Left lung (tissue), 10 donors: ENCODE data around the gene DTNBP1. TPM values are rescaled to one million over a fixed set of nuclear protein-coding genes. Genes with fewer than 3 reads are reported as not detected.
A peak's percentile ranks its signal among the peaks of the same experiment; 100 is the strongest.

Source experiments
- ATAC-seq: fragments of 200-7000 bp; cut with Tn5 transposase; one replicate; pipeline ENCODE4 v1.9.1; 2020; ENCODE audit warnings: moderate library complexity
- DNase-seq, 4 donors: peaks; one replicate each; pipeline ENCODE4 v3.0.0-alpha.2; 2013 to 2020
- H3K27ac ChIP-seq, 2 donors: fragments of 200-600 bp; sonication (generic) in 1 of 2; one replicate each; pipeline versions ENCODE4 v1.5.0 to v1.8.0; 2020 to 2021
- H3K27me3 ChIP-seq, 2 donors: fragments of 200-600 bp; sonication (generic) in 1 of 2; one replicate each; pipeline versions ENCODE4 v1.5.0 to v1.8.0; 2020 to 2021
- H3K36me3 ChIP-seq, 2 donors: fragments of 200-600 bp; sonication (generic) in 1 of 2; one replicate each; pipeline versions ENCODE4 v1.5.0 to v1.8.0; 2020 to 2021
- H3K4me1 ChIP-seq, 2 donors: fragments of 200-600 bp; one replicate each; pipeline ENCODE4 v1.8.0; 2021
- H3K4me3 ChIP-seq, 2 donors: fragments of 200-600 bp; sonication (generic) in 1 of 2; one replicate each; pipeline versions ENCODE4 v1.5.0 to v1.8.0; 2020 to 2021; ENCODE audit warnings: mild to moderate bottlenecking in 1 of 2
- H3K9me3 ChIP-seq, 2 donors: fragments of 200-600 bp; sonication (generic) in 1 of 2; one replicate each; pipeline versions ENCODE4 v1.5.0 to v1.8.0; 2020 to 2021
- CTCF ChIP-seq, 2 donors: fragments of 200-600 bp; sonication (generic) in 1 of 2; IDR thresholded peaks; one replicate each; pipeline versions ENCODE4 v1.5.0 to v1.8.0; 2021; ENCODE audit warnings: antibody characterized with exemption in 2 of 2
- intact Hi-C, 2 donors: fragments of 100-400 bp; cut with DNase I; formaldehyde crosslinking; loops; one replicate each; pipeline versions ENCODE4 v1.11.2 to v1.14.2; 2022
- polyA plus RNA-seq, 6 donors: library from polyadenylated mRNA; unstranded; fragments of 120-200 nt; gene quantifications; one replicate each; pipeline ENCODE4 v1.2.1, GENCODE V29; 2013; ENCODE audit not compliant: insufficient read length in 6 of 6
- total RNA-seq, 2 donors: library from RNA; stranded (reverse); fragmentation: NEBNext Ultra II Directional; extraction: Animal tissue kit (Norgen Biotek cat#: 25700); gene quantifications; one replicate each; pipeline ENCODE4 v1.2.1, GENCODE V29; 2021
- donor health status: DM: no; HTN: yes; CAD: no.
- donor health status: DM: no; HTN: no; CAD: no.

DTNBP1 gene
- total and polyA plus RNA-seq, 8 donors, result 15.3 to 18.5 (median 16.2) TPM

- TF ChIP-seq CTCF (IDR thresholded peaks at IDR 0.05), result no peak
- no peaks in the 10 kb centered on the region for H3K27me3 ChIP-seq
- H3K9me3 ChIP-seq, result no peaks in the 10 kb centered on the region
- no peak overlapping the region for H3K27ac ChIP-seq
- intact Hi-C loops, result no loop called here
- no peak overlapping the region for H3K4me3 ChIP-seq
- no peak for DNase-seq
- H3K4me1 ChIP-seq, result peaks cover 4 to 5% of the 10 kb centered on the region in 2 donors
- H3K36me3 ChIP-seq, result peaks cover 0 to 9% of the 10 kb centered on the region in 2 donors
- no peak for ATAC-seq
Observed at GRCh38 chr6:15631432-15631831, 31.4 kb downstream of the DTNBP1 start.

GRCh38 chr6:15630202-15630601, 32.6 kb downstream of the DTNBP1 start:
- no peak for TF ChIP-seq CTCF (IDR thresholded peaks at IDR 0.05)
- H3K4me1 ChIP-seq, result peaks cover 4 to 5% of the 10 kb centered on the region in 2 donors
- no peak for ATAC-seq

GRCh38 chr6:15629487-15629886, 33.3 kb downstream of the DTNBP1 start:
- H3K27me3 ChIP-seq, result no peaks in the 10 kb centered on the region
- no peak for TF ChIP-seq CTCF (IDR thresholded peaks at IDR 0.05)
- no peak overlapping the region for H3K4me3 ChIP-seq
- intact Hi-C loops, result no loop called here
- ATAC-seq (no peak), DNase-seq (no peak)
- no peaks in the 10 kb centered on the region for H3K9me3 ChIP-seq
- peaks cover 4 to 5% of the 10 kb centered on the region in 2 donors for H3K4me1 ChIP-seq
- no peaks in the 10 kb centered on the region for H3K36me3 ChIP-seq
- no peak overlapping the region for H3K27ac ChIP-seq

More at GRCh38 chr6:15630202-15630601, 32.6 kb downstream of the DTNBP1 start:
- intact Hi-C loops, result no loop called here
- H3K27ac ChIP-seq, result no peak overlapping the region
- H3K9me3 ChIP-seq, result no peaks in the 10 kb centered on the region
- no peaks in the 10 kb centered on the region for H3K36me3 ChIP-seq
- H3K27me3 ChIP-seq, result no peaks in the 10 kb centered on the region
- no peak overlapping the region for H3K4me3 ChIP-seq
- no peak for DNase-seq

- H3K27ac ChIP-seq, result no peak overlapping the region
- no peaks in the 10 kb centered on the region for H3K9me3 ChIP-seq
- no peaks in the 10 kb centered on the region for H3K27me3 ChIP-seq
- no peak for TF ChIP-seq CTCF (IDR thresholded peaks at IDR 0.05)
- peaks cover 4 to 8% of the 10 kb centered on the region in 2 donors for H3K4me1 ChIP-seq
- no peak overlapping the region for H3K4me3 ChIP-seq
- intact Hi-C loops, result no loop called here
- H3K36me3 ChIP-seq, result no peaks in the 10 kb centered on the region
- peak; percentile 64 for ATAC-seq
- DNase-seq, result no peak
Observed at GRCh38 chr6:15628499-15629131, 34.2 kb downstream of the DTNBP1 start.

- Histone ChIP-seq H3K4me1 (peaks cover 4 to 16% of the 10 kb centered on the region in 2 donors), H3K27me3 (no peaks in the 10 kb centered on the region), H3K4me3 (no peak overlapping the region), H3K27ac (no peak overlapping the region), H3K36me3 (no peaks in the 10 kb centered on the region), H3K9me3 (no peaks in the 10 kb centered on the region)
- intact Hi-C loops, result no loop called here
- TF ChIP-seq CTCF (IDR thresholded peaks at IDR 0.05), result no peak
- no peak for ATAC-seq
- DNase-seq, result no peak
Observed at GRCh38 chr6:15627821-15628220, 35.0 kb downstream of the DTNBP1 start.
